ENCODE data around the gene KRTAP10-1. TPM values are rescaled to one million over a fixed set of nuclear protein-coding genes. Genes with fewer than 3 reads are reported as not detected.

Gene KRTAP10-1
- total and polyA plus RNA-seq, 2 of the 8 experiments (the other 6 are each of a cell fraction or from before 2014, with no cell fraction given): 0.08 TPM; not detected in 1

GRCh38 chr21:44514746-44515358, 25.1 kb downstream of the KRTAP10-1 start:
- H3K4me2 ChIP-seq (ENCODE audit: insufficient read depth in 1 of 2, low read depth in 2 of 2, low read length in 2 of 2): no peak overlapping the region
- DNase-seq (ENCODE audit: low read depth in 1 of 2, low spot score in 2 of 2) (no peak), FAIRE-seq (no peak)
- H3K14ac ChIP-seq (ENCODE audit: insufficient read length): no peak overlapping the region
- H3K27ac ChIP-seq (ENCODE audit: low read depth, low read length): no peak overlapping the region
- H3K23me2 ChIP-seq (ENCODE audit: low read depth, low read length): peaks cover 2% of the 10 kb centered on the region; the same call in 1 of the 2 replicates
- H3K36me3 ChIP-seq (ENCODE audit: control insufficient read depth in 2 of 4, insufficient read depth in 4 of 4, low read length in 3 of 4): peaks cover 0 to 5% (median 2%) of the 10 kb centered on the region in 4 experiments; a peak in 3 of 8 replicates
- H4K20me1 ChIP-seq (replicated peaks in 1 of 2; ENCODE audit: control insufficient read depth in 1 of 2, insufficient read depth in 2 of 2, low read length in 2 of 2): peaks cover 3 to 5% of the 10 kb centered on the region in 2 experiments
- H4K8ac ChIP-seq (ENCODE audit: extremely low read depth, insufficient read depth, low read length): no peak overlapping the region; the same call in 1 of the 2 replicates
- 96% methylated on average over 7 of the region's 11 CpGs; no CpG with 5 or more reads in 1 of the 2 experiments for WGBS, 2 experiments (ENCODE audit: extremely low coverage in 1 of 2, insufficient coverage in 1 of 2, insufficient read length in 1 of 2, insufficient replicate concordance in 2 of 2, low coverage in 1 of 2, low lambda C conversion rate in 2 of 2, missing lambda C conversion rate in 1 of 2)
- no peak overlapping the region for H3K4me3 ChIP-seq (ENCODE audit: extremely low read depth in 1 of 4, insufficient read depth in 2 of 4, low read depth in 3 of 4, low read length in 4 of 4)
- no peaks in the 10 kb centered on the region for H3K27me3 ChIP-seq (replicated peaks in 1 of 4; ENCODE audit: control insufficient read depth in 3 of 4, extremely low read depth in 1 of 4, insufficient read depth in 3 of 4, low read length in 3 of 4)
- no peak overlapping the region for H3K23ac ChIP-seq (ENCODE audit: insufficient read length)
- H3K79me2 ChIP-seq (ENCODE audit: control insufficient read depth in 1 of 2, insufficient read depth in 2 of 2, low read length in 2 of 2): no peaks in the 10 kb centered on the region
- H3K9me3 ChIP-seq (ENCODE audit: insufficient read depth in 2 of 2, low read depth in 1 of 2, low read length in 1 of 2): no peaks in the 10 kb centered on the region; a peak in 2 of 4 replicates
- H3K56ac ChIP-seq (replicated peaks; ENCODE audit: insufficient read length, low read depth, low read length): no peak overlapping the region
- no peak overlapping the region for H2BK5ac ChIP-seq (ENCODE audit: low read depth, low read length)
- H4K5ac ChIP-seq (ENCODE audit: insufficient read length, low read depth, low read length): no peak overlapping the region
- H3K9ac ChIP-seq (replicated peaks in 1 of 4; ENCODE audit: extremely low read depth in 1 of 4, low read depth in 3 of 4, low read length in 3 of 4): no peak overlapping the region
- CTCF ChIA-PET (ENCODE audit: partially characterized antibody): interaction anchor here (0.6 to 1.3 kb wide), 7 partner anchors 20 to 842 kb away, joined by 3 read pairs; no protein-coding TSS in a partner anchor
- no peak overlapping the region for H2BK120ac ChIP-seq (replicated peaks; ENCODE audit: low read depth, low read length)
- H4K91ac ChIP-seq (replicated peaks; ENCODE audit: insufficient read length, low read length): no peak overlapping the region
- H2AK5ac ChIP-seq (ENCODE audit: low read depth, low read length): no peak overlapping the region
- TF ChIP-seq SP4 (IDR thresholded peaks at IDR 0.05; ENCODE audit: low read length) (no peak), CEBPB (IDR thresholded peaks at IDR 0.05; ENCODE audit: low read depth, low read length) (no peak), KDM5A (IDR thresholded peaks at IDR 0.05; ENCODE audit: low read length) (no peak), JUN (IDR thresholded peaks at IDR 0.05; ENCODE audit: low read depth, low read length) (no peak), SIRT6 (IDR thresholded peaks at IDR 0.05; ENCODE audit: low read length) (no peak)
- POLR2A ChIA-PET (ENCODE audit: partially characterized antibody): interaction anchor here (0.8 to 2.7 kb wide), 4 partner anchors 9 to 359 kb away, joined by 3 to 9 read pairs (median 4); no protein-coding TSS in a partner anchor
- H2AFZ ChIP-seq (ENCODE audit: low read length): no peak overlapping the region
- no peak overlapping the region for H2BK15ac ChIP-seq (ENCODE audit: low read length)
- H3K4me1 ChIP-seq (replicated peaks in 1 of 4; ENCODE audit: control insufficient read depth in 3 of 4, insufficient read depth in 4 of 4, low read length in 3 of 4): peaks cover 0 to 3% (median 0%) of the 10 kb centered on the region in 4 experiments; a peak in 2 of 7 replicates
- H2BK12ac ChIP-seq (ENCODE audit: low read depth, low read length): no peak overlapping the region
- no peak overlapping the region for H3K4ac ChIP-seq (replicated peaks; ENCODE audit: insufficient read length, low read depth, low read length)
- H3K79me1 ChIP-seq (ENCODE audit: low read depth, low read length): no peaks in the 10 kb centered on the region
- H3K18ac ChIP-seq (ENCODE audit: extremely low read depth, low read length): no peak overlapping the region
- no peak overlapping the region for H2BK20ac ChIP-seq (ENCODE audit: low read length)

Data from H1 (cell line).